LNCAP (cell line): ENCODE data around the gene PSAPL1.

Source experiments
- CTCF ChIP-seq: fragments of 450-650 bp; IDR thresholded peaks from 2 replicates; pipeline ENCODE4 v1.5.1; 2017; ENCODE audit warnings: mild to moderate bottlenecking

Gene PSAPL1

GRCh38 chr4:7403001-7403400 lies 31.7 kb downstream of the PSAPL1 start:
- no peak for TF ChIP-seq CTCF

- no peak for TF ChIP-seq CTCF
Observed at GRCh38 chr4:7402526-7402925, 32.2 kb downstream of the PSAPL1 start.

- TF ChIP-seq CTCF, result no peak
Observed at GRCh38 chr4:7400671-7401298, 33.9 kb downstream of the PSAPL1 start.

- TF ChIP-seq CTCF, result no peak
Observed at GRCh38 chr4:7399440-7400234, 35.1 kb downstream of the PSAPL1 start.

GRCh38 chr4:7398788-7399439 lies 35.8 kb downstream of the PSAPL1 start:
- TF ChIP-seq CTCF, result no peak

GRCh38 chr4:7398104-7398423 lies 36.7 kb downstream of the PSAPL1 start:
- no peak for TF ChIP-seq CTCF

- no peak for TF ChIP-seq CTCF
Observed at GRCh38 chr4:7397206-7398103, 37.3 kb downstream of the PSAPL1 start.
